CD14-positive monocyte (primary cell): ENCODE data around the gene ZNF804B. TPM values are rescaled to one million over a fixed set of nuclear protein-coding genes. Genes with fewer than 3 reads are reported as not detected.

Experiments used
- DNase-seq, 3 donors: peaks; one replicate each; pipeline ENCODE4 v3.0.0-alpha.2; 2011 to 2022
- H2AFZ ChIP-seq: 2 replicates; pipeline ENCODE4 v1.6.0; 2012; ENCODE audit warnings: mild to moderate bottlenecking, low read depth, low read length, inconsistent platforms; ENCODE audit not compliant: insufficient read depth, poor library complexity, severe bottlenecking
- H3K27ac ChIP-seq, 2 donors: 1 replicate in 1 of 2; 2 replicates in 1 of 2; pipeline ENCODE4 v1.5.1; 2012 to 2013; ENCODE audit warnings: low read length in 2 of 2, control low read depth in 1 of 2, inconsistent platforms in 1 of 2, low read depth in 1 of 2, mild to moderate bottlenecking in 1 of 2
- H3K27me3 ChIP-seq, 2 donors: one replicate each; pipeline versions ENCODE4 v1.6.0 to v1.6.1; 2011 to 2013; ENCODE audit warnings: low read length in 2 of 2; ENCODE audit not compliant: control insufficient read depth in 2 of 2, insufficient read depth in 2 of 2
- H3K36me3 ChIP-seq, 2 donors: replicated peaks in 1 of 2; 1 replicate in 1 of 2; 2 replicates in 1 of 2; pipeline versions ENCODE4 v1.5.1 to v1.6.1; 2012 to 2013; ENCODE audit warnings: low read length in 2 of 2, control low read depth in 1 of 2, inconsistent platforms in 1 of 2, mild to moderate bottlenecking in 1 of 2; ENCODE audit not compliant: insufficient read depth in 2 of 2, control insufficient read depth in 1 of 2
- H3K4me1 ChIP-seq, 2 donors: 1 replicate in 1 of 2; 2 replicates in 1 of 2; pipeline versions ENCODE4 v1.5.1 to v1.6.1; 2012 to 2013; ENCODE audit warnings: low read length in 2 of 2, control low read depth in 1 of 2, inconsistent platforms in 1 of 2, mild to moderate bottlenecking in 1 of 2, moderate library complexity in 1 of 2; ENCODE audit not compliant: insufficient read depth in 2 of 2, control insufficient read depth in 1 of 2
- H3K4me2 ChIP-seq: replicated peaks from 2 replicates; pipeline ENCODE3; 2012; ENCODE audit warnings: low read length, moderate library complexity, mild to moderate bottlenecking; ENCODE audit not compliant: poor library complexity, severe bottlenecking; ENCODE audit errors: extremely low read depth
- H3K4me3 ChIP-seq, 3 experiments: fragments of 200-600 bp in 1 of 3; sonication (generic) in 1 of 3; replicated peaks in 1 of 3; 1 replicate in 2 of 3; 2 replicates in 1 of 3; pipeline ENCODE4 v1.5.1; 2011 to 2013; ENCODE audit warnings: low read length in 3 of 3, mild to moderate bottlenecking in 3 of 3, control low read depth in 2 of 3, low read depth in 2 of 3, inconsistent platforms in 1 of 3, moderate library complexity in 1 of 3
- H3K79me2 ChIP-seq: 2 replicates; pipeline ENCODE4 v1.6.0; 2012; ENCODE audit warnings: mild to moderate bottlenecking, control low read depth, inconsistent platforms, low read length, moderate library complexity; ENCODE audit not compliant: insufficient read depth
- H3K9ac ChIP-seq: 2 replicates; pipeline ENCODE4 v1.6.0; 2017; ENCODE audit warnings: low read length, mild to moderate bottlenecking; ENCODE audit not compliant: insufficient read depth, poor library complexity, severe bottlenecking
- H3K9me3 ChIP-seq, 2 donors: replicated peaks in 1 of 2; 1 replicate in 1 of 2; 2 replicates in 1 of 2; pipeline versions ENCODE4 v1.5.1 to v1.6.1; 2012 to 2013; ENCODE audit warnings: low read length in 2 of 2, control low read depth in 1 of 2; ENCODE audit not compliant: control insufficient read depth in 1 of 2, insufficient read depth in 1 of 2
- H4K20me1 ChIP-seq: 2 replicates; pipeline ENCODE4 v1.6.0; 2012; ENCODE audit warnings: mild to moderate bottlenecking, low read length, control low read depth, moderate library complexity; ENCODE audit not compliant: insufficient read depth
- H3K27ac Mint-ChIP-seq, 7 donors: one replicate each; pipeline ENCODE4 v1.8.0; 2020; ENCODE audit warnings: mild to moderate bottlenecking in 7 of 7, mixed read lengths in 7 of 7, moderate library complexity in 6 of 7, inconsistent platforms in 2 of 7
- H3K27me3 Mint-ChIP-seq, 3 donors: one replicate each; pipeline ENCODE4 v1.8.0; 2021 to 2022; ENCODE audit warnings: low read depth in 3 of 3, mild to moderate bottlenecking in 3 of 3, mixed read lengths in 3 of 3, moderate library complexity in 3 of 3, inconsistent platforms in 1 of 3
- H3K36me3 Mint-ChIP-seq, 2 donors: one replicate each; pipeline ENCODE4 v1.8.0; 2020; ENCODE audit warnings: mixed read lengths in 2 of 2, inconsistent platforms in 1 of 2, mild to moderate bottlenecking in 1 of 2
- H3K4me1 Mint-ChIP-seq: one replicate; pipeline ENCODE4 v1.8.0; 2020; ENCODE audit warnings: mild to moderate bottlenecking, mixed read lengths
- H3K4me3 Mint-ChIP-seq, 2 donors: one replicate each; pipeline ENCODE4 v1.8.0; 2020; ENCODE audit warnings: mild to moderate bottlenecking in 2 of 2, mixed read lengths in 2 of 2, moderate library complexity in 1 of 2
- H3K9me3 Mint-ChIP-seq, 7 donors: one replicate each; pipeline ENCODE4 v1.8.0; 2020 to 2022; ENCODE audit warnings: mixed read lengths in 7 of 7, mild to moderate bottlenecking in 6 of 7, moderate library complexity in 6 of 7, inconsistent platforms in 2 of 7
- CTCF ChIP-seq: fragments of 200-600 bp; IDR thresholded peaks from one replicate; pipeline ENCODE4 v1.8.0; 2022; ENCODE audit warnings: antibody characterized with exemption, mild to moderate bottlenecking
- WGBS: methylation state at CpG from one replicate; pipeline ENCODE4 v1.1.5; 2013; ENCODE audit warnings: missing lambda C conversion rate; ENCODE audit not compliant: insufficient coverage; 5-methylcytosine and 5-hydroxymethylcytosine counted together
- intact Hi-C, 2 donors: fragments of 100-400 bp; cut with micrococcal nuclease; formaldehyde crosslinking; loops; one replicate each; pipeline versions ENCODE4 v1.15.0 to v1.15.1; 2023
- polyA plus RNA-seq, 3 donors: library from polyadenylated mRNA; depleted of rRNA in 1 of 3; unstranded in 2 of 3; stranded (reverse) in 1 of 3; fragments of 300-500 nt in 2 of 3; fragments of >200 nt in 1 of 3; fragmentation: Illumina TruSeq in 2 of 3; gene quantifications; 1 replicate in 2 of 3; 2 replicates in 1 of 3; pipeline ENCODE4 v1.2.3, GENCODE V29; 2012 to 2021

Gene ZNF804B
- polyA plus RNA-seq, 3 donors = not detected

DNA sequence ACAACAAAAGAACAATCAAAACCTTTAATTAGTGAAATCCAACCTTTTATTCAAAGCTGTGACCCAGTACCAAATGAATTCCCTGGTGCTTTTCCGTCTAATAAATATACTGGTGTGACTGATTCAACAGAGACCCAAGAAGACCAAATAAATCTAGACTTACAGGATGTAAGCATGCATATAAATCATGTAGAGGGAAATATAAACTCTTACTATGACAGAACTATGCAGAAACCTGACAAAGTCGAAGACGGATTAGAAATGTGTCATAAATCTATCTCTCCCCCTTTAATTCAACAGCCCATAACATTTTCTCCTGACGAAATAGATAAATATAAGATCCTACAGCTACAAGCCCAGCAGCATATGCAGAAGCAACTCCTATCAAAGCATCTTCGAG lies 576.6 kb downstream of the ZNF804B start:
- H3K36me3 ChIP-seq = no peaks in the 10 kb centered on the region
- no peaks in the 10 kb centered on the region for H3K27me3 Mint-ChIP-seq
- H3K36me3 Mint-ChIP-seq = no peaks in the 10 kb centered on the region
- no peak overlapping the region for H3K27ac Mint-ChIP-seq
- no peak overlapping the region for H3K9ac ChIP-seq
- no peaks in the 10 kb centered on the region for H3K27me3 ChIP-seq
- H3K4me1 Mint-ChIP-seq = no peaks in the 10 kb centered on the region
- H3K27ac ChIP-seq = no peak overlapping the region
- no peak for TF ChIP-seq CTCF
- H3K4me2 ChIP-seq = no peak overlapping the region
- H3K4me3 Mint-ChIP-seq = no peak overlapping the region
- intact Hi-C loops = no loop called here
- no peak overlapping the region for H3K4me3 ChIP-seq
- H3K9me3 ChIP-seq = no peaks in the 10 kb centered on the region
- no peak overlapping the region for H2AFZ ChIP-seq
- 52% methylated on average over 4 of the region's 5 CpGs for WGBS
- no peaks in the 10 kb centered on the region for H3K9me3 Mint-ChIP-seq
- H4K20me1 ChIP-seq = no peaks in the 10 kb centered on the region
- H3K4me1 ChIP-seq = no peaks in the 10 kb centered on the region
- DNase-seq = no peak
- no peaks in the 10 kb centered on the region for H3K79me2 ChIP-seq

- Mint-ChIP-seq H3K9me3 (peaks cover 0 to 2% (median 0%) of the 10 kb centered on the region in 7 donors), H3K27me3 (no peaks in the 10 kb centered on the region), H3K4me3 (no peak overlapping the region), H3K36me3 (no peaks in the 10 kb centered on the region), H3K27ac (no peak overlapping the region), H3K4me1 (no peaks in the 10 kb centered on the region)
- Histone ChIP-seq H3K4me1 (no peaks in the 10 kb centered on the region), H3K79me2 (no peaks in the 10 kb centered on the region), H3K9me3 (no peaks in the 10 kb centered on the region), H3K4me3 (no peak overlapping the region), H3K36me3 (no peaks in the 10 kb centered on the region), H4K20me1 (no peaks in the 10 kb centered on the region), H3K4me2 (no peak overlapping the region), H3K9ac (no peak overlapping the region), H3K27ac (no peak overlapping the region), H2AFZ (no peak overlapping the region), H3K27me3 (no peaks in the 10 kb centered on the region)
- no peak for TF ChIP-seq CTCF
- WGBS = no CpG with 5 or more reads among the region's 3 CpGs
- intact Hi-C loops = no loop called here
- no peak for DNase-seq
Measured at GRCh38 chr7:89339748-89340147, 580.2 kb downstream of the ZNF804B start.
